GM12872 (cell line): ENCODE measurements around the gene JAGN1.

ENCODE experiments used
- TF ChIP-seq, protein P1 (sequence below): IDR thresholded peaks from 3 replicates; pipeline ENCODE4 v1.5.1; 2011; ENCODE audit warnings: low read depth, mild to moderate bottlenecking, low read length, moderate library complexity; ENCODE audit not compliant: insufficient read depth

The JAGN1 gene

DNA sequence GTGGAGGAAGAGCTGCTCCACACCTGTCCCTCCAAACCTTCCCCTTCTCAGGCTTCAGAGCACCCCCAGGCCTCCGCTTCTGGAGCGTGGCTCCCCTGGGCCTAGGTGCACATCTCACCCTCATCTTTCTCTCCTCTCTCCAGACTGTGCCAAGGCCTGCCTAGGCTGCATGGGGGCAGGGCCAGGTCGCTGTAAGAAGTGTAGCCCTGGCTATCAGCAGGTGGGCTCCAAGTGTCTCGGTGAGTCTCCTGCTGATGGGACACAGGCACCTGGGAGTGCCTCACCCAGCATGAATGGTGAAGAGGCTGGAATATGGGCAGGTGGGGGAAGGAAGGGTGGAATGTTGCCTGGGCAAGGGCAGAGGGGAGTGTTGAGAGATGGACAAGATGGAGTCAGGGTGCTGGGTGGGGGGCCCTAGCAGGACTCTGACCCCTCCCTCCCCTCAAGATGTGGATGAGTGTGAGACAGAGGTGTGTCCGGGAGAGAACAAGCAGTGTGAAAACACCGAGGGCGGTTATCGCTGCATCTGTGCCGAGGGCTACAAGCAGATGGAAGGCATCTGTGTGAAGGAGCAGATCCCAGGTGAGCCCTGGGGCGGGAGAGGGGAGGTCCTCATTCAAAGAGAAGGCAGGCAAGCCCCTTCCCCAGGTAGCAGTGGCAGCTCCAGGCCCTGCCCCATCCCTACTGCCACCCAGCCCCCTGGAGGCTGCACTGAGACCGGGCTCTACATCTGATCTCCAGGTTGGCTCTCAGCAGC lies 52.7 kb downstream of the JAGN1 start:
- TF ChIP-seq, protein P1, sequence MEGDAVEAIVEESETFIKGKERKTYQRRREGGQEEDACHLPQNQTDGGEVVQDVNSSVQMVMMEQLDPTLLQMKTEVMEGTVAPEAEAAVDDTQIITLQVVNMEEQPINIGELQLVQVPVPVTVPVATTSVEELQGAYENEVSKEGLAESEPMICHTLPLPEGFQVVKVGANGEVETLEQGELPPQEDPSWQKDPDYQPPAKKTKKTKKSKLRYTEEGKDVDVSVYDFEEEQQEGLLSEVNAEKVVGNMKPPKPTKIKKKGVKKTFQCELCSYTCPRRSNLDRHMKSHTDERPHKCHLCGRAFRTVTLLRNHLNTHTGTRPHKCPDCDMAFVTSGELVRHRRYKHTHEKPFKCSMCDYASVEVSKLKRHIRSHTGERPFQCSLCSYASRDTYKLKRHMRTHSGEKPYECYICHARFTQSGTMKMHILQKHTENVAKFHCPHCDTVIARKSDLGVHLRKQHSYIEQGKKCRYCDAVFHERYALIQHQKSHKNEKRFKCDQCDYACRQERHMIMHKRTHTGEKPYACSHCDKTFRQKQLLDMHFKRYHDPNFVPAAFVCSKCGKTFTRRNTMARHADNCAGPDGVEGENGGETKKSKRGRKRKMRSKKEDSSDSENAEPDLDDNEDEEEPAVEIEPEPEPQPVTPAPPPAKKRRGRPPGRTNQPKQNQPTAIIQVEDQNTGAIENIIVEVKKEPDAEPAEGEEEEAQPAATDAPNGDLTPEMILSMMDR = no peak
